Neural cell (in vitro differentiated cells): ENCODE measurements around the gene PLCB1.

Source experiments
- EP300 ChIP-seq: fragments of 450-650 bp; conservative IDR thresholded peaks from 2 replicates; pipeline ENCODE4 v1.6.1; 2014; ENCODE audit warnings: antibody characterized with exemption, mild to moderate bottlenecking, moderate library complexity; ENCODE audit not compliant: poor library complexity, severe bottlenecking
- EZH2 ChIP-seq: fragments of 200-600, 300-800 bp; shearing (Covaris generic), sonication (generic); IDR thresholded peaks from 2 replicates; pipeline ENCODE4 v1.6.1; 2014; ENCODE audit warnings: antibody characterized with exemption, low read length, borderline replicate concordance, mild to moderate bottlenecking; ENCODE audit not compliant: insufficient read depth, poor library complexity, severe bottlenecking
- MXI1 ChIP-seq: fragments of 450-650 bp; conservative IDR thresholded peaks from 2 replicates; pipeline ENCODE4 v1.6.1; 2014; ENCODE audit warnings: antibody characterized with exemption, mild to moderate bottlenecking; ENCODE audit not compliant: poor library complexity, severe bottlenecking
- POLR2AphosphoS5 ChIP-seq: IDR thresholded peaks from 2 replicates; pipeline ENCODE4 v1.6.1; 2012
- RAD21 ChIP-seq: fragments of 450-650 bp; conservative IDR thresholded peaks from 2 replicates; pipeline ENCODE4 v1.6.1; 2014; ENCODE audit warnings: antibody characterized with exemption, mild to moderate bottlenecking, moderate library complexity
- TAF1 ChIP-seq: IDR thresholded peaks from 2 replicates; pipeline ENCODE4 v1.6.1; 2012; ENCODE audit warnings: low read depth
- TF ChIP-seq, protein P1 (sequence below): fragments of 450-650 bp; IDR thresholded peaks from 2 replicates; pipeline ENCODE4 v1.5.1; 2014; ENCODE audit warnings: antibody characterized with exemption, mild to moderate bottlenecking, moderate library complexity; ENCODE audit not compliant: poor library complexity, severe bottlenecking
- TF ChIP-seq, protein P2 (sequence below): IDR thresholded peaks from 2 replicates; pipeline ENCODE4 v1.6.1; 2012; ENCODE audit warnings: borderline replicate concordance

DNA sequence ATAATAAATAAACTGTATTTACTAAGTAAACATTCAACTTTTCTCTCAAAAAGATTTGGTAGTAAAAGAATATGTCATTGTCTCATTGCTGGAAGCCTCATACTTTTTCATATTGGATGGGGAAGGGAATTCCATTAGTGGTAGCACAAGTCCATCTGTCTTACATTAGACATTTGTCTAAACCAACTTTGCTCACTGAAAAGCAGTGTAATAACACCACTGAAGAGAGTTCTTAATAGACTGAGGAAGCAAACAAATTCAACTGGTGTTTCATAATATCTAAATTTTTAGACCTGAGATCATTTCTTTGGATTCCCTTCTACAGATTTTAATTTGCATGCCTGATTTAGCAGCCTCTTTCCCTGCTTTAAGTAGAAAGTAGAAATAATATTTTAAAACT is 62.7 kb downstream of the PLCB1 start:
- TF ChIP-seq EP300 (no peak), EZH2 (no peak), POLR2AphosphoS5 (no peak), MXI1 (no peak), RAD21 (no peak), TAF1 (no peak)
- TF ChIP-seq, protein P1, sequence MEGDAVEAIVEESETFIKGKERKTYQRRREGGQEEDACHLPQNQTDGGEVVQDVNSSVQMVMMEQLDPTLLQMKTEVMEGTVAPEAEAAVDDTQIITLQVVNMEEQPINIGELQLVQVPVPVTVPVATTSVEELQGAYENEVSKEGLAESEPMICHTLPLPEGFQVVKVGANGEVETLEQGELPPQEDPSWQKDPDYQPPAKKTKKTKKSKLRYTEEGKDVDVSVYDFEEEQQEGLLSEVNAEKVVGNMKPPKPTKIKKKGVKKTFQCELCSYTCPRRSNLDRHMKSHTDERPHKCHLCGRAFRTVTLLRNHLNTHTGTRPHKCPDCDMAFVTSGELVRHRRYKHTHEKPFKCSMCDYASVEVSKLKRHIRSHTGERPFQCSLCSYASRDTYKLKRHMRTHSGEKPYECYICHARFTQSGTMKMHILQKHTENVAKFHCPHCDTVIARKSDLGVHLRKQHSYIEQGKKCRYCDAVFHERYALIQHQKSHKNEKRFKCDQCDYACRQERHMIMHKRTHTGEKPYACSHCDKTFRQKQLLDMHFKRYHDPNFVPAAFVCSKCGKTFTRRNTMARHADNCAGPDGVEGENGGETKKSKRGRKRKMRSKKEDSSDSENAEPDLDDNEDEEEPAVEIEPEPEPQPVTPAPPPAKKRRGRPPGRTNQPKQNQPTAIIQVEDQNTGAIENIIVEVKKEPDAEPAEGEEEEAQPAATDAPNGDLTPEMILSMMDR = no peak
- TF ChIP-seq, protein P2, sequence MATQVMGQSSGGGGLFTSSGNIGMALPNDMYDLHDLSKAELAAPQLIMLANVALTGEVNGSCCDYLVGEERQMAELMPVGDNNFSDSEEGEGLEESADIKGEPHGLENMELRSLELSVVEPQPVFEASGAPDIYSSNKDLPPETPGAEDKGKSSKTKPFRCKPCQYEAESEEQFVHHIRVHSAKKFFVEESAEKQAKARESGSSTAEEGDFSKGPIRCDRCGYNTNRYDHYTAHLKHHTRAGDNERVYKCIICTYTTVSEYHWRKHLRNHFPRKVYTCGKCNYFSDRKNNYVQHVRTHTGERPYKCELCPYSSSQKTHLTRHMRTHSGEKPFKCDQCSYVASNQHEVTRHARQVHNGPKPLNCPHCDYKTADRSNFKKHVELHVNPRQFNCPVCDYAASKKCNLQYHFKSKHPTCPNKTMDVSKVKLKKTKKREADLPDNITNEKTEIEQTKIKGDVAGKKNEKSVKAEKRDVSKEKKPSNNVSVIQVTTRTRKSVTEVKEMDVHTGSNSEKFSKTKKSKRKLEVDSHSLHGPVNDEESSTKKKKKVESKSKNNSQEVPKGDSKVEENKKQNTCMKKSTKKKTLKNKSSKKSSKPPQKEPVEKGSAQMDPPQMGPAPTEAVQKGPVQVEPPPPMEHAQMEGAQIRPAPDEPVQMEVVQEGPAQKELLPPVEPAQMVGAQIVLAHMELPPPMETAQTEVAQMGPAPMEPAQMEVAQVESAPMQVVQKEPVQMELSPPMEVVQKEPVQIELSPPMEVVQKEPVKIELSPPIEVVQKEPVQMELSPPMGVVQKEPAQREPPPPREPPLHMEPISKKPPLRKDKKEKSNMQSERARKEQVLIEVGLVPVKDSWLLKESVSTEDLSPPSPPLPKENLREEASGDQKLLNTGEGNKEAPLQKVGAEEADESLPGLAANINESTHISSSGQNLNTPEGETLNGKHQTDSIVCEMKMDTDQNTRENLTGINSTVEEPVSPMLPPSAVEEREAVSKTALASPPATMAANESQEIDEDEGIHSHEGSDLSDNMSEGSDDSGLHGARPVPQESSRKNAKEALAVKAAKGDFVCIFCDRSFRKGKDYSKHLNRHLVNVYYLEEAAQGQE = no peak
